Measurements from ENCODE around the gene PHETA1.

PHETA1 gene

GRCh38 chr12:111322336-111323250 is 46.3 kb downstream of the PHETA1 start:
- DNase-seq = peak in 35 of 56 donors; percentile 1 to 80 (median 34)

GRCh38 chr12:111321317-111321716 is 47.6 kb downstream of the PHETA1 start:
- DNase-seq = no peak

GRCh38 chr12:111320258-111321050 is 48.4 kb downstream of the PHETA1 start:
- no peak for DNase-seq

- no peak for DNase-seq
Measured at GRCh38 chr12:111319600-111320257, 49.2 kb downstream of the PHETA1 start.

- no peak for DNase-seq
Measured at GRCh38 chr12:111318450-111318849, 50.4 kb downstream of the PHETA1 start.

- no peak for DNase-seq
Measured at GRCh38 chr12:111316671-111317070, 52.2 kb downstream of the PHETA1 start.

GRCh38 chr12:111314953-111315539 is 53.8 kb downstream of the PHETA1 start:
- DNase-seq = no peak

GRCh38 chr12:111313833-111314259 is 55.0 kb downstream of the PHETA1 start:
- peak in 48 of 56 donors; percentile 5 to 77 (median 42) for DNase-seq

GRCh38 chr12:111312708-111313107 is 56.2 kb downstream of the PHETA1 start:
- DNase-seq = no peak

- DNase-seq = no peak
Measured at GRCh38 chr12:111312016-111312415, 56.9 kb downstream of the PHETA1 start.

GRCh38 chr12:111311011-111311410 is 57.9 kb downstream of the PHETA1 start:
- no peak for DNase-seq
